Panc1 (cell line): Measurements from ENCODE around the gene BAMBI. TPM values are rescaled to one million over a fixed set of nuclear protein-coding genes. Genes with fewer than 3 reads are reported as not detected.

Source experiments
- ATAC-seq: fragments of 200-7000 bp; cut with Tn5 transposase; 2 replicates; pipeline ENCODE4 v1.9.1; 2020; ENCODE audit warnings: mild to moderate bottlenecking, moderate library complexity
- BruUV-seq: library from RNA; stranded (reverse); fragments of 400-500 nt; replicated peaks from 2 replicates; lab custom pipeline; 2021; lab: Mats Ljungman, UMichigan
- CTCF ChIA-PET: fragments of 300-600 bp; sonication (Branson Sonifier 250); formaldehyde crosslinking; loops from one replicate; lab custom pipeline; 2022; ENCODE audit warnings: antibody characterized with exemption; lab: Charles Lee
- POLR2A ChIA-PET: fragments of 300-600 bp; sonication (Branson Sonifier 250); formaldehyde crosslinking; loops from one replicate; lab custom pipeline; 2022; ENCODE audit warnings: antibody characterized with exemption; lab: Charles Lee
- DNase-seq: peaks from one replicate; pipeline ENCODE4 v3.0.0-alpha.2; 2010; ENCODE audit warnings: low read depth, low spot score
- H3K27ac ChIP-seq: 2 replicates; pipeline ENCODE4 v1.5.1; 2011; ENCODE audit warnings: mild to moderate bottlenecking, low read length, inconsistent platforms
- H3K27me3 ChIP-seq: fragments of 200-500 bp; sonication (Bioruptor generic); 2 replicates; pipeline ENCODE4 v1.6.0; 2014; ENCODE audit warnings: low read length, inconsistent platforms; ENCODE audit not compliant: control insufficient read depth, insufficient read depth
- H3K36me3 ChIP-seq: fragments of 200-500 bp; sonication (Bioruptor generic); 2 replicates; pipeline ENCODE4 v1.5.1; 2014; ENCODE audit warnings: inconsistent platforms, mild to moderate bottlenecking, low read length, moderate library complexity; ENCODE audit not compliant: control insufficient read depth, insufficient read depth
- H3K4me1 ChIP-seq: 2 replicates; pipeline ENCODE4 v1.5.1; 2011; ENCODE audit warnings: inconsistent platforms, mild to moderate bottlenecking, low read length, moderate library complexity; ENCODE audit not compliant: control insufficient read depth, insufficient read depth
- H3K4me3 ChIP-seq, 2 experiments: 2 replicates each; pipeline ENCODE4 v1.5.1; 2011 to 2012; ENCODE audit warnings: low read depth in 2 of 2, low read length in 2 of 2, mild to moderate bottlenecking in 2 of 2, inconsistent platforms in 1 of 2, moderate library complexity in 1 of 2
- H3K9me3 ChIP-seq: fragments of 200-500 bp; sonication (Bioruptor generic); 2 replicates; pipeline ENCODE4 v1.5.1; 2014; ENCODE audit warnings: low read depth, mild to moderate bottlenecking, inconsistent platforms, low read length, moderate library complexity; ENCODE audit not compliant: control insufficient read depth, insufficient read depth
- CTCF ChIP-seq: fragments of 450-650 bp; IDR thresholded peaks from 2 replicates; pipeline ENCODE4 v1.5.1; 2017; ENCODE audit warnings: mild to moderate bottlenecking
- POLR2AphosphoS5 ChIP-seq: IDR thresholded peaks from 2 replicates; pipeline ENCODE4 v1.6.1; 2012; ENCODE audit warnings: mild to moderate bottlenecking, low read depth, low read length, moderate library complexity
- REST ChIP-seq, 2 experiments: IDR thresholded peaks; 2 replicates each; pipeline ENCODE4 v1.6.1; 2011 to 2012; ENCODE audit warnings: low read depth in 2 of 2, control low read depth in 1 of 2, low read length in 1 of 2, mild to moderate bottlenecking in 1 of 2, moderate library complexity in 1 of 2; ENCODE audit not compliant: insufficient read depth in 1 of 2
- SIN3A ChIP-seq: IDR thresholded peaks from 2 replicates; pipeline ENCODE4 v1.6.1; 2012; ENCODE audit warnings: low read depth, mild to moderate bottlenecking, low read length, moderate library complexity, borderline replicate concordance; ENCODE audit not compliant: insufficient read depth
- TCF7L2 ChIP-seq: IDR thresholded peaks from 2 replicates; pipeline ENCODE4 v1.6.1; 2011; ENCODE audit warnings: mild to moderate bottlenecking, low read depth, low read length, inconsistent platforms
- in situ Hi-C: cut with HindIII; loops from 2 replicates; pipeline ENCODE4 v1.10.0; 2016; ENCODE audit warnings: low sequenced_read_pairs, low pct_unique_long_range_greater_than_20kb
- intact Hi-C: fragments of 100-400 bp; cut with micrococcal nuclease; formaldehyde crosslinking; loops from one replicate; pipeline ENCODE4 v1.10.0; 2022; ENCODE audit not compliant: unreplicated experiment
- total RNA-seq: library from RNA; stranded (reverse); gene quantifications from one replicate; pipeline ENCODE4 v1.2.1, GENCODE V29; 2021; ENCODE audit not compliant: unreplicated experiment

Gene BAMBI
- total RNA-seq, 1 experiment from 2014 or later, result 3.9 TPM

GRCh38 chr10:28686835-28687682 lies 9.7 kb downstream of the BAMBI start:
- no peaks in the 10 kb centered on the region for H3K9me3 ChIP-seq
- ChIA-PET POLR2A (no interaction called here), CTCF (no interaction called here)
- ATAC-seq, result no peak
- in situ Hi-C loops (no loop called here), intact Hi-C loops (no loop called here)
- no TSS peak for BruUV-seq
- H3K27me3 ChIP-seq, result no peaks in the 10 kb centered on the region
- H3K27ac ChIP-seq, result no peak overlapping the region
- H3K4me1 ChIP-seq, result no peaks in the 10 kb centered on the region
- no peak for DNase-seq
- no peak overlapping the region for H3K4me3 ChIP-seq
- H3K36me3 ChIP-seq, result no peaks in the 10 kb centered on the region
- TF ChIP-seq REST (IDR thresholded peaks at IDR 0.05; ENCODE audit: insufficient read depth in 1 of 2, low read depth in 2 of 2, low read length in 1 of 2) (no peak), CTCF (no peak)

GRCh38 chr10:28687683-28688001 lies 10.3 kb downstream of the BAMBI start:
- POLR2A ChIA-PET, result no interaction called here

GRCh38 chr10:28690545-28690944 lies 13.2 kb downstream of the BAMBI start:
- ATAC-seq (no peak), DNase-seq (no peak)
- Histone ChIP-seq H3K27ac (no peak overlapping the region), H3K4me3 (no peak overlapping the region), H3K36me3 (no peaks in the 10 kb centered on the region), H3K27me3 (no peaks in the 10 kb centered on the region), H3K4me1 (no peaks in the 10 kb centered on the region), H3K9me3 (no peaks in the 10 kb centered on the region)
- BruUV-seq, result no TSS peak
- intact Hi-C loops (no loop called here), in situ Hi-C loops (no loop called here)
- TF ChIP-seq CTCF (no peak), POLR2AphosphoS5 (no peak), REST (IDR thresholded peaks at IDR 0.05; ENCODE audit: insufficient read depth in 1 of 2, low read depth in 2 of 2, low read length in 1 of 2) (no peak), SIN3A (no peak), TCF7L2 (no peak)
- POLR2A ChIA-PET, result no interaction called here
- CTCF ChIA-PET, result interaction anchor here (0.7 kb wide), 1 partner anchor 1277 kb away, joined by 3 read pairs; no protein-coding TSS in a partner anchor

More at GRCh38 chr10:28687683-28688001, 10.3 kb downstream of the BAMBI start:
- DNase-seq, result no peak
- ATAC-seq, result no peak
- Histone ChIP-seq H3K9me3 (no peaks in the 10 kb centered on the region), H3K27me3 (no peaks in the 10 kb centered on the region), H3K4me3 (no peak overlapping the region), H3K4me1 (no peaks in the 10 kb centered on the region), H3K27ac (no peak overlapping the region), H3K36me3 (no peaks in the 10 kb centered on the region)
- BruUV-seq, result no TSS peak
- in situ Hi-C loops, result no loop called here
- no peak for TF ChIP-seq TCF7L2
- intact Hi-C loops, result no loop called here
- CTCF ChIA-PET, result no interaction called here
